GM18909 (cell line): Measurements from ENCODE around the gene CFP.
A peak's percentile ranks its signal among the peaks of the same experiment; 100 is the strongest.

Source experiments
- ATAC-seq: cut with Tn5 transposase; IDR thresholded peaks from one replicate; pipeline ENCODE4 v1.9.1; 2021; ENCODE audit warnings: mild to moderate bottlenecking; ENCODE audit not compliant: unreplicated experiment, poor library complexity

Gene CFP

GRCh38 chrX:47643926-47644325, 14.2 kb upstream of the CFP start:
- no peak for ATAC-seq

- ATAC-seq: no peak
Observed at GRCh38 chrX:47638816-47639215, 9.1 kb upstream of the CFP start.

DNA sequence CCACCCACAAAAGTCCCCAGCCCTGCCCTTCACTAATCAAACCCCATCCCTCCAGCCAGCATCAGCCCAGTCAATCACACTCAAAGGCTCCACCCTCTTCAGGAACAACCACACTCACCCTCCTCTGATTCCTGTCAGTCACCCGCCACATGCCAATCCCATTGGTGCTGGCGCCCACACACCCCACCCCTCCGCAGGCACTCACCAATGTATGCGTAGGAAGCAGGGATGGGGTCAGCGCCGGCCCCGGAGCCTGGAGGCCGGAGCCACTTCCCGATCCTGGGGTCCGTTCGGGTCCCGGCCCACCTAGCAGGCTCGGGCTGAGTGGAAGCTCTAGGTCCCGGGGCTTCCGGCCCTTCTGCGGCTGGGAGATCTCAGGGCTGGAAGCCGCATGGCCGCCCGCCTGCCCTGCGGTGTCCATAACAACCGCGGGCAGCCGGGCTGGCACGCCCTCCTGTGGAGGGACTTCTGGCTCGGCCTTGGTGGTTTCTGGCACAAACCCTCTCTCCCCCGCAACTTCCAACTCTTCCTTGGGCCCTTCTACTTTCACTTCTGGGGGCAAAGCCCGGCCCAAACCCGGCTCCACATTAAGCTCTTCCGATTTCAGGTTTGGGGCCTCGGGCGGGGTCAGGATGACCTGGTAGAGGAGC, 7.9 kb upstream of the CFP start:
- ATAC-seq: peak; percentile 61

- no peak for ATAC-seq
Observed at GRCh38 chrX:47634871-47635575, 5.3 kb upstream of the CFP start.

- ATAC-seq: no peak
Observed at GRCh38 chrX:47633689-47634590, 4.2 kb upstream of the CFP start.

DNA sequence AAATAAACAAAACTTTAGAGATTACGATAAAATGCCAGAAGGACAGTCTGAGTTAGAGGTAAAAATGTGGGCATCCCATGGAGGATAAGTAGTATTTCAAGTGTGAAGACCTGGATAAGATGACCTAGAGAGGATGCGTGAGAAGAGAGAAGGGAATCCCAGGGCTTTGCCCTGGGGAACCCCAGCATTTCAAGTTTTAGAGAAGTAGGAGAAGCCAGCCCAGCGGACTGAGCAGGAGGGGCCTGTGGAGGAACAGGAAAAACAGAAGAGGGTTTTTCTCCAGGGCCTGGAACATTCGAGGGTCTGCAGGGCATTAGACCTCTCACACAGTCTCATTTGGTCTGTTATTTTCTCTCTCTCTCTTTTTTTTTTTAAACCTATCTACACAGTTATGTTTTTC, 2.9 kb upstream of the CFP start:
- ATAC-seq: no peak

DNA sequence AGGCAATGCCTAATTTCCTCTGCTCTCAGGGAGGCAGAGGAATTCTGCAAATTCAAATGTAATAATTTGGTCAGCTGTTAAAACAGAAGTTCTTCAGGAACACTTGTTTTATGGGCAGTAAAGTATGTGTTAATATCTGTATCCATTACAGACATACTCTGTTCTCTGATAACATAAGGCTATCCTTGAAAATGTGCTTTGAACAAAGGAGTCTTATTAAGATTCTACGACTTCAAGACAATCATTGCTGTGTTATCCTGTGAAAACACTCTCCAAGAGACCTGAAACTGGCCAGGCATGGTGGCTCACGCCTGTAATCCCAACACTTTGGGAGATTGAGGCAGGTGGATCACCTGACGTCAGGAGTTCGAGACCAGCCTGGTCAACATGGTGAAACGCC, 1.9 kb upstream of the CFP start:
- ATAC-seq: no peak

- ATAC-seq: no peak
Observed at GRCh38 chrX:47628982-47629381, 748 bp downstream of the CFP start.

GRCh38 chrX:47625365-47625764, 4.4 kb downstream of the CFP start:
- ATAC-seq: no peak

- ATAC-seq: no peak
Observed at GRCh38 chrX:47623540-47624027, 6.1 kb downstream of the CFP start.

GRCh38 chrX:47621851-47622250, 7.9 kb downstream of the CFP start:
- no peak for ATAC-seq

DNA sequence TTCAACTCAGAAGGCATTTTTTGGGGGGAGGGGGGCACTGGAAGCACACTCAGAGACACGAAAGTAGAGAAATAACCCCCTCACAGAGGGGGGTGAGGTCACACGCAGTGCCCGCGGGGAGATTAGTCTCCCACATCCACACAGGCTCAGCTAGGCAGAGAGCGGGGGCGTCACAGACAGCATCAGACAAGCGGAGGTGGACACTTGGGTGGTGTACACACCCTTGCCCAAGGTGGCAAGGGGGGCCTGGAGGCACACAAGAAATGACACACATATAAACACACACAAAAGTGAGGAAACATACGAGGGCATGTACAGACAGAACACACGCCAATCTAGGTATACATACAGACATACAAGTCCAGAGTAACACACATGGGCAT, 9.4 kb downstream of the CFP start:
- no peak for ATAC-seq

- peak; percentile 73 for ATAC-seq
Observed at GRCh38 chrX:47619486-47620302, 10.0 kb downstream of the CFP start, which contains the start of gene SYN1. TSS of gene SYN1 (minus strand) at chrX:47619857. CDS start at chrX:47619728, 129 bp downstream.

- no peak for ATAC-seq
Observed at GRCh38 chrX:47618923-47619485, 10.7 kb downstream of the CFP start.

DNA sequence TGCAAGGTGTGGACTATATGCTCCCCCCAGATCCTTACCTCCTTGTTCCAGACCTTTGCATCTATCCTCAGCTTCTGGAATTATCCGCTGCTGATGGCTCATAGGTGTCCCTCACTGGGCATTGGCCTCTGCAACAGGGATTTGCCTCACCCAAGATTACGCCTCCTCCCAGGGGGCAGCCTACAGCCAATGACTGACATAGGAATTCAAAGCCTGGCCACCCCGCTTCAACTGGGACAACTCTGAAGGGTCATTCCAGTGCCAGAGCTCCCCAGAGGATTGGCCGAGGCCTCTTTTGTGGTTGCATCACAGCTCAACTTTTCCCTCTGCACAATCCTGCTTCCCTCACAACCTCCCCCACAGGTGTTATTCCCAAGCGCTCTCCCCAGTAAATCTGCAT, 15.1 kb downstream of the CFP start:
- no peak for ATAC-seq

- ATAC-seq: no peak
Observed at GRCh38 chrX:47613082-47613481, 16.6 kb downstream of the CFP start.

- ATAC-seq: no peak
Observed at GRCh38 chrX:47612418-47612817, 17.3 kb downstream of the CFP start.

DNA sequence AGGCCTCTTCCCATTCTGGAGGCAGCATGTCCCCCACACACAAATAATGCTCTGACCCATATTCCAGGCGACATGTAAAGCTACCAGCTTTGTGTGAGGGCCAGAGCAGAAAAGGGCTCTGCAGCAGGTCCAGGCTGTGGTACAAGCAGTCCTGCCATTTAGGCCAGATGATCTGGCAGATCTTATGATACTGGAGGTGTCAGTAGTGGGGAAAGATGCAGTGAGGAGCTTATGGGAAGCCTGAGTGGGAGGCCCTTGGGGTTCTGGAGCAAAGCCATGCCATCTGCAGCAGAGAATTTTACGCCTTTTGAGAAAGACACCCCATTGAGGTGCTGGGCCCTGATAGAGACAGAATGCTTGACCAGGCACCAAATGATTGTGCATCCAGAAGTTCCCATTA, 17.8 kb downstream of the CFP start:
- ATAC-seq: no peak

GRCh38 chrX:47611489-47611888, 18.2 kb downstream of the CFP start:
- no peak for ATAC-seq

DNA sequence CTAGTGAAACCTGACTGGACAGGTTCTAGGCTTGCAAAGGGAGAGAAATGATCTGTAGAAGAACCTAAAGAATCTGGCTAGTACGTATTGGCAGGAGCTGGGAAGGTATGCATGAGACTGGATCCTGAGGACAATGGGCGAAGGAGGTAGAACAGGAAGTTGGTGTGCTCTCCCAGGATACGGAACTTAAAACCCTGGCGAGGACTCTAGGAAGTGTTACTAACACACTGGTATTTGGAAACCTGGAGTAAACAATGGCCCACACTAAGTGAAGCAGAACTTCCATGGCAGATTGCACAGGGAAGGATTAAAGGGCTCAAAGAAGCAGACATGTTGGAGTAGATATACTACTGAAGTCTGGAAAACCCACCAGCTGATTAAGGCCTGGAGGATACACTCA, 19.2 kb downstream of the CFP start:
- no peak for ATAC-seq
